ENCODE results near the gene RTN4R. TPM values are rescaled to one million over a fixed set of nuclear protein-coding genes. Genes with fewer than 3 reads are reported as not detected.
A peak's percentile ranks its signal among the peaks of the same experiment; 100 is the strongest.

The RTN4R gene
- total and polyA plus RNA-seq, 9 of the 15 experiments (the other 6 are each of a cell fraction or from before 2014, with no cell fraction given) = 0.04 to 2.8 (median 1.4) TPM; not detected in 3

DNA sequence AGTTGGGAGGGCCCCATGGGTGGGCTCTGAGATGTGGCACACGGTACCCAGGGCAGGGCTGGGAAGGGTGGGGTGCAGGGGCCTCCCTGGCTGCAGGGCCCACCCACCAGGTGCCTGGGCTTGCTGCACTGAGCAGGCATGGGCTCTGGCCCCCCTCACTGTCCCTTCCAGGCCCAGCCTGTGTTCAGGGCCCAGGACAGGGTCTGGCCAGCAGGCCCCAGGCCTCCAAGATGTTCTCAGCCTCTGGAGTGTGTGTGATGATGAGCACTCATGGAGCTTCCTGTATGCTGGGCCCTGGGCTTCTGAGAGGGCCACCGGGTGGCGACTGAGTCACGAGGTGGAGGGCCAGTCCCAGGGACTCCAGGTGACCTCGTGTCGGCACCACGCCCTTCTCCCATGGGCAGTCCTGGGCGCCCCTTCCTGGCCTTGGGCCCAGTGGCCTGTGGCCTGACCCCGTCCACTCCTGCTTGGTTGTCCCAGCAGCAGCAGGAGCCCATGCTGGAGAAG lies 61.4 kb downstream of the RTN4R start (continued):
- TF ChIP-seq NCOA6 (IDR thresholded peaks at IDR 0.05) (no peak), NR2C1 (IDR thresholded peaks at IDR 0.05) (no peak), NR2C1 (tag; IDR thresholded peaks at IDR 0.05) (no peak), ADNP (tag; IDR thresholded peaks at IDR 0.05) (no peak), JUN (IDR thresholded peaks at IDR 0.05; ENCODE audit: borderline replicate concordance, low read depth, low read length) (0 out of 2 replicates have a peak, but pooled peaks have one; percentile 38), JUN (CRISPR knock-in tag; IDR thresholded peaks at IDR 0.05; ENCODE audit: borderline replicate concordance) (no peak), ZNF12 (CRISPR knock-in tag; IDR thresholded peaks at IDR 0.05) (no peak), ELF4 (CRISPR knock-in tag; IDR thresholded peaks at IDR 0.05) (no peak), GATAD2A (IDR thresholded peaks at IDR 0.05) (peak; percentile 48), KDM1A (IDR thresholded peaks at IDR 0.05) (no peak), MEIS2 (IDR thresholded peaks at IDR 0.05; ENCODE audit: partially characterized antibody) (no peak), ARNT (IDR thresholded peaks at IDR 0.05) (no peak), ZNF324 (CRISPR knock-in tag; IDR thresholded peaks at IDR 0.05) (no peak), POLR2G (IDR thresholded peaks at IDR 0.05; ENCODE audit: low read depth, low read length) (peak; percentile 73), ZNF311 (CRISPR knock-in tag; IDR thresholded peaks at IDR 0.05) (no peak), SAP30 (IDR thresholded peaks at IDR 0.05; ENCODE audit: borderline replicate concordance, insufficient read depth, low read depth, low read length, poor library complexity, severe bottlenecking) (peak; percentile 74), ZKSCAN1 (IDR thresholded peaks at IDR 0.05; ENCODE audit: low read depth, low read length) (0 out of 2 replicates have a peak, but pooled peaks have one; percentile 10), ZNF707 (CRISPR knock-in tag; conservative IDR thresholded peaks at IDR 0.05) (no peak), ZSCAN29 (IDR thresholded peaks at IDR 0.05) (no peak), ZBTB17 (CRISPR knock-in tag; IDR thresholded peaks at IDR 0.05) (no peak)
- TF ChIP-seq, protein P1, sequence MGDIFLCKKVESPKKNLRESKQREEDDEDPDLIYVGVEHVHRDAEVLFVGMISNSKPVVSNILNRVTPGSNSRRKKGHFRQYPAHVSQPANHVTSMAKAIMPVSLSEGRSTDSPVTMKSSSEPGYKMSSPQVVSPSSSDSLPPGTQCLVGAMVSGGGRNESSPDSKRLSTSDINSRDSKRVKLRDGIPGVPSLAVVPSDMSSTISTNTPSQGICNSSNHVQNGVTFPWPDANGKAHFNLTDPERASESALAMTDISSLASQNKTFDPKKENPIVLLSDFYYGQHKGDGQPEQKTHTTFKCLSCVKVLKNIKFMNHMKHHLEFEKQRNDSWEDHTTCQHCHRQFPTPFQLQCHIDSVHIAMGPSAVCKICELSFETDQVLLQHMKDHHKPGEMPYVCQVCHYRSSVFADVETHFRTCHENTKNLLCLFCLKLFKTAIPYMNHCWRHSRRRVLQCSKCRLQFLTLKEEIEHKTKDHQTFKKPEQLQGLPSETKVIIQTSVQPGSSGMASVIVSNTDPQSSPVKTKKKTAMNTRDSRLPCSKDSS (IDR thresholded peaks at IDR 0.05; ENCODE audit: low read depth, partially characterized antibody) = no peak
- TF ChIP-seq, protein P2, sequence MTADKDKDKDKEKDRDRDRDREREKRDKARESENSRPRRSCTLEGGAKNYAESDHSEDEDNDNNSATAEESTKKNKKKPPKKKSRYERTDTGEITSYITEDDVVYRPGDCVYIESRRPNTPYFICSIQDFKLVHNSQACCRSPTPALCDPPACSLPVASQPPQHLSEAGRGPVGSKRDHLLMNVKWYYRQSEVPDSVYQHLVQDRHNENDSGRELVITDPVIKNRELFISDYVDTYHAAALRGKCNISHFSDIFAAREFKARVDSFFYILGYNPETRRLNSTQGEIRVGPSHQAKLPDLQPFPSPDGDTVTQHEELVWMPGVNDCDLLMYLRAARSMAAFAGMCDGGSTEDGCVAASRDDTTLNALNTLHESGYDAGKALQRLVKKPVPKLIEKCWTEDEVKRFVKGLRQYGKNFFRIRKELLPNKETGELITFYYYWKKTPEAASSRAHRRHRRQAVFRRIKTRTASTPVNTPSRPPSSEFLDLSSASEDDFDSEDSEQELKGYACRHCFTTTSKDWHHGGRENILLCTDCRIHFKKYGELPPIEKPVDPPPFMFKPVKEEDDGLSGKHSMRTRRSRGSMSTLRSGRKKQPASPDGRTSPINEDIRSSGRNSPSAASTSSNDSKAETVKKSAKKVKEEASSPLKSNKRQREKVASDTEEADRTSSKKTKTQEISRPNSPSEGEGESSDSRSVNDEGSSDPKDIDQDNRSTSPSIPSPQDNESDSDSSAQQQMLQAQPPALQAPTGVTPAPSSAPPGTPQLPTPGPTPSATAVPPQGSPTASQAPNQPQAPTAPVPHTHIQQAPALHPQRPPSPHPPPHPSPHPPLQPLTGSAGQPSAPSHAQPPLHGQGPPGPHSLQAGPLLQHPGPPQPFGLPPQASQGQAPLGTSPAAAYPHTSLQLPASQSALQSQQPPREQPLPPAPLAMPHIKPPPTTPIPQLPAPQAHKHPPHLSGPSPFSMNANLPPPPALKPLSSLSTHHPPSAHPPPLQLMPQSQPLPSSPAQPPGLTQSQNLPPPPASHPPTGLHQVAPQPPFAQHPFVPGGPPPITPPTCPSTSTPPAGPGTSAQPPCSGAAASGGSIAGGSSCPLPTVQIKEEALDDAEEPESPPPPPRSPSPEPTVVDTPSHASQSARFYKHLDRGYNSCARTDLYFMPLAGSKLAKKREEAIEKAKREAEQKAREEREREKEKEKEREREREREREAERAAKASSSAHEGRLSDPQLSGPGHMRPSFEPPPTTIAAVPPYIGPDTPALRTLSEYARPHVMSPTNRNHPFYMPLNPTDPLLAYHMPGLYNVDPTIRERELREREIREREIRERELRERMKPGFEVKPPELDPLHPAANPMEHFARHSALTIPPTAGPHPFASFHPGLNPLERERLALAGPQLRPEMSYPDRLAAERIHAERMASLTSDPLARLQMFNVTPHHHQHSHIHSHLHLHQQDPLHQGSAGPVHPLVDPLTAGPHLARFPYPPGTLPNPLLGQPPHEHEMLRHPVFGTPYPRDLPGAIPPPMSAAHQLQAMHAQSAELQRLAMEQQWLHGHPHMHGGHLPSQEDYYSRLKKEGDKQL (CRISPR knock-in tag; IDR thresholded peaks at IDR 0.05; ENCODE audit: borderline replicate concordance) = no peak
- TF ChIP-seq, protein P3, sequence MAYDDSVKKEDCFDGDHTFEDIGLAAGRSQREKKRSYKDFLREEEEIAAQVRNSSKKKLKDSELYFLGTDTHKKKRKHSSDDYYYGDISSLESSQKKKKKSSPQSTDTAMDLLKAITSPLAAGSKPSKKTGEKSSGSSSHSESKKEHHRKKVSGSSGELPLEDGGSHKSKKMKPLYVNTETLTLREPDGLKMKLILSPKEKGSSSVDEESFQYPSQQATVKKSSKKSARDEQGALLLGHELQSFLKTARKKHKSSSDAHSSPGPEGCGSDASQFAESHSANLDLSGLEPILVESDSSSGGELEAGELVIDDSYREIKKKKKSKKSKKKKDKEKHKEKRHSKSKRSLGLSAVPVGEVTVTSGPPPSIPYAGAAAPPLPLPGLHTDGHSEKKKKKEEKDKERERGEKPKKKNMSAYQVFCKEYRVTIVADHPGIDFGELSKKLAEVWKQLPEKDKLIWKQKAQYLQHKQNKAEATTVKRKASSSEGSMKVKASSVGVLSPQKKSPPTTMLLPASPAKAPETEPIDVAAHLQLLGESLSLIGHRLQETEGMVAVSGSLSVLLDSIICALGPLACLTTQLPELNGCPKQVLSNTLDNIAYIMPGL (CRISPR knock-in tag; IDR thresholded peaks at IDR 0.05) = no peak; the same call in 1 of the 2 replicates

Data from K562 (cell line).